HCT116 (cell line): Measurements from ENCODE around the gene DNMT3A. TPM values are rescaled to one million over a fixed set of nuclear protein-coding genes. Genes with fewer than 3 reads are reported as not detected.

ENCODE experiments used
- ATAC-seq: fragments of 200-7000 bp; cut with Tn5 transposase; 2 replicates; pipeline ENCODE4 v1.9.1; 2020; ENCODE audit warnings: mild to moderate bottlenecking, moderate library complexity
- BruUV-seq: library from RNA; stranded (reverse); fragments of 400-500 nt; replicated peaks from 2 replicates; lab custom pipeline; 2021; lab: Mats Ljungman, UMichigan
- CTCF ChIA-PET: fragments of 300-600 bp; sonication (Branson Sonifier 250); formaldehyde crosslinking; loops from one replicate; lab custom pipeline; 2021; ENCODE audit warnings: antibody characterized with exemption; lab: Charles Lee
- POLR2A ChIA-PET: fragments of 300-600, 350-600 bp; sonication (Branson Sonifier 250); formaldehyde crosslinking; loops from one replicate; lab custom pipeline; 2021; ENCODE audit warnings: antibody characterized with exemption; lab: Charles Lee
- RAD21 ChIA-PET, 2 experiments: fragments of 300-600 bp; sonication (Branson Sonifier 250); formaldehyde crosslinking; loops; one replicate each; lab custom pipeline; 2023; ENCODE audit warnings: low total read pairs in 2 of 2; ENCODE audit not compliant: uncharacterized antibody in 2 of 2, unreplicated experiment in 2 of 2, low non-redundant PET in 1 of 2; lab: Charles Lee
- DNase-seq: peaks from one replicate; pipeline ENCODE4 v3.0.0-alpha.2; 2010; ENCODE audit warnings: low read depth, low spot score
- H2AFZ ChIP-seq: fragments of 200-600 bp; shearing (Covaris generic), sonication (generic); 2 replicates; pipeline ENCODE4 v1.6.1; 2017; ENCODE audit warnings: low read depth, mixed run types, mixed read lengths, antibody characterized with exemption, low read length; ENCODE audit not compliant: poor library complexity, severe bottlenecking
- H3K27ac ChIP-seq: 2 replicates; pipeline ENCODE4 v1.5.1; 2012; ENCODE audit warnings: low read depth, low read length
- H3K27me3 ChIP-seq: fragments of 200-600 bp; sonication (generic); 2 replicates; pipeline ENCODE4 v1.6.1; 2016; ENCODE audit warnings: mixed run types, low read length, mixed read lengths; ENCODE audit not compliant: insufficient read depth
- H3K36me3 ChIP-seq, 2 experiments: fragments of 200-500 bp in 1 of 2; fragments of 200-600 bp in 1 of 2; sonication (Bioruptor generic) in 1 of 2; sonication (generic) in 1 of 2; 2 replicates each; pipeline versions ENCODE4 v1.5.1 to v1.6.1; 2014 to 2016; ENCODE audit warnings: low read length in 2 of 2, inconsistent platforms in 1 of 2, mixed read lengths in 1 of 2, mixed run types in 1 of 2; ENCODE audit not compliant: insufficient read depth in 2 of 2, control insufficient read depth in 1 of 2
- H3K4me1 ChIP-seq, 2 experiments: fragments of 200-600 bp in 1 of 2; sonication (generic) in 1 of 2; 2 replicates each; pipeline versions ENCODE4 v1.5.1 to v1.6.1; 2012 to 2017; ENCODE audit warnings: low read length in 2 of 2, inconsistent platforms in 1 of 2, mild to moderate bottlenecking in 1 of 2, mixed read lengths in 1 of 2, mixed run types in 1 of 2, moderate library complexity in 1 of 2; ENCODE audit not compliant: insufficient read depth in 2 of 2, control insufficient read depth in 1 of 2
- H3K4me2 ChIP-seq: fragments of 200-600 bp; sonication (generic); 2 replicates; pipeline ENCODE4 v1.6.1; 2017; ENCODE audit warnings: mixed run types, low read length, mixed read lengths
- H3K4me3 ChIP-seq, 2 experiments: fragments of 200-600 bp in 1 of 2; sonication (generic) in 1 of 2; replicated peaks in 1 of 2; 2 replicates each; pipeline ENCODE4 v1.5.1; 2011 to 2016; ENCODE audit warnings: low read length in 2 of 2, control low read depth in 1 of 2, low read depth in 1 of 2, mild to moderate bottlenecking in 1 of 2, mixed read lengths in 1 of 2, mixed run types in 1 of 2
- H3K79me2 ChIP-seq: fragments of 200-600 bp; sonication (generic); 2 replicates; pipeline ENCODE4 v1.6.1; 2017; ENCODE audit warnings: mild to moderate bottlenecking, mixed run types, low read length, moderate library complexity, mixed read lengths; ENCODE audit not compliant: insufficient read depth
- H3K9ac ChIP-seq: fragments of 200-600 bp; sonication (generic); 2 replicates; pipeline ENCODE4 v1.6.1; 2016; ENCODE audit warnings: low read length, mixed read lengths
- H3K9me2 ChIP-seq: fragments of 200-600 bp; sonication (generic), shearing (Covaris generic); 2 replicates; pipeline ENCODE4 v1.6.1; 2017; ENCODE audit warnings: mixed run types, mild to moderate bottlenecking, moderate library complexity; ENCODE audit not compliant: insufficient read depth
- H3K9me3 ChIP-seq, 2 experiments: fragments of 200-500 bp in 1 of 2; fragments of 200-600 bp in 1 of 2; sonication (Bioruptor generic) in 1 of 2; sonication (generic) in 1 of 2; 2 replicates each; pipeline ENCODE4 v1.6.1; 2014 to 2017; ENCODE audit warnings: low read length in 2 of 2, mixed read lengths in 2 of 2, inconsistent platforms in 1 of 2, low read depth in 1 of 2, mild to moderate bottlenecking in 1 of 2, mixed run types in 1 of 2, moderate library complexity in 1 of 2; ENCODE audit not compliant: control insufficient read depth in 1 of 2, insufficient read depth in 1 of 2
- H4K20me1 ChIP-seq: fragments of 200-600 bp; sonication (generic), shearing (Covaris generic); 2 replicates; pipeline ENCODE4 v1.6.1; 2017; ENCODE audit warnings: mixed run types, mild to moderate bottlenecking, moderate library complexity; ENCODE audit not compliant: insufficient read depth
- ATF3 ChIP-seq: IDR thresholded peaks from 2 replicates; pipeline ENCODE4 v1.6.1; 2012
- ZFX ChIP-seq: fragments of 450-650 bp; IDR thresholded peaks from 2 replicates; pipeline ENCODE4 v1.6.1; 2017
- intact Hi-C: fragments of 100-400 bp; cut with micrococcal nuclease; formaldehyde crosslinking; loops from 2 replicates; pipeline ENCODE4 v1.10.0; 2022
- total RNA-seq: library from RNA; stranded (reverse); gene quantifications from one replicate; pipeline ENCODE4 v1.2.1, GENCODE V29; 2021; ENCODE audit not compliant: unreplicated experiment
- TF ChIP-seq, protein P1 (sequence below): IDR thresholded peaks from 2 replicates; pipeline ENCODE4 v1.6.1; 2012

Gene DNMT3A
- total RNA-seq, 1 experiment from 2014 or later, result 14.3 TPM

DNA sequence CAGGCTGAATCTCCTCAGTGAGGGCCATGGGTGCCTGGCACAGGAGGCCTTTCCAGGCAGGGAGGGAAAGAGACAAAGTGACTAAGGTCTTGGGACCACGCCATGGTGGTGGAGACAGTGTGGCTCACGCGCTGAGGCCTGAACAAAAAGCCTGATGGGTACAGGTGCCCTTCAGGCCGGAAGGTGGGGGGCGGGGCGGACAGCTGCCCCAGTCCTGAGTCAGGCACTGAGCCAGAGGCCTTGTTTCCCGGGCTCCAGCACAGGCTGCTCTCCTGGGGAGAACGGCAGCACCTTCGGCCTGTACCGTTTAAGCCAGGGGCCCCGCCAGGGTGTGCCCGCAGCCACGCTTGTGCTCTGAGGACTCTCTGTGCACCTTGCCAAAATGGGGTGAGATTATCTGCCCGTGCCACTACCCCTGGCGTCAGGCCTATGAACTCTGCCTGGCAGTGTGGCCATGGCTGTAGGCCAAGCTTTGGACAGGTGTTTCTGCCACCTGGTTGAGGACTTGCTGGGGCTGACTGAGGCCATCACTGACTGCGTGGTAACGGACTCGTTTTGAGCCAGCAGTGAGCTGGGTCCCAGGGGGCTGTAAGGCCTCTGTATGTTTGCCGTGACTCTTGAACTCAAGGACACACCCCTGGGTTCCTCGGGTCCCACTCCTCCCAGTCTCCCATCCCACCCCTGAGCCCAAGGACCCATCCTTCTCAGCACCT lies 31.7 kb upstream of the DNMT3A start:
- Histone ChIP-seq H2AFZ (no peak overlapping the region), H3K9ac (no peak overlapping the region), H3K79me2 (no peaks in the 10 kb centered on the region), H3K4me2 (no peak overlapping the region), H4K20me1 (no peaks in the 10 kb centered on the region), H3K27ac (no peak overlapping the region), H3K9me3 (no peaks in the 10 kb centered on the region), H3K4me1 (peaks cover 12 to 15% of the 10 kb centered on the region in 2 experiments), H3K4me3 (no peak overlapping the region), H3K27me3 (no peaks in the 10 kb centered on the region)
- DNase-seq (no peak), ATAC-seq (no peak)
- intact Hi-C loops, result no loop called here
- CTCF ChIA-PET, result interaction anchor here (8.0 kb wide), 1 partner anchor 12 kb away, joined by 54 read pairs; no protein-coding TSS in a partner anchor
- RAD21 ChIA-PET, result no interaction called here
- BruUV-seq, result no TSS peak
- peak; percentile 8; the same call in 1 of the 2 replicates for TF ChIP-seq ZFX
- TF ChIP-seq, protein P1, sequence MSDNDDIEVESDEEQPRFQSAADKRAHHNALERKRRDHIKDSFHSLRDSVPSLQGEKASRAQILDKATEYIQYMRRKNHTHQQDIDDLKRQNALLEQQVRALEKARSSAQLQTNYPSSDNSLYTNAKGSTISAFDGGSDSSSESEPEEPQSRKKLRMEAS, result no peak
- TF ChIP-seq ATF3, result no peak
- TF ChIP-seq, all 23 proteins: peak for 1
- POLR2A ChIA-PET, result no interaction called here
- Histone ChIP-seq H3K36me3 (no peaks in the 10 kb centered on the region), H3K9me2 (no peaks in the 10 kb centered on the region)

GRCh38 chr2:25372405-25373268 lies 30.9 kb upstream of the DNMT3A start:
- no peaks in the 10 kb centered on the region for H3K9me2 ChIP-seq
- H3K4me1 ChIP-seq, result peaks cover 11 to 13% of the 10 kb centered on the region in 2 experiments
- ATAC-seq (no peak), DNase-seq (no peak)
- no peak overlapping the region for H2AFZ ChIP-seq
- H3K4me3 ChIP-seq, result no peak overlapping the region
- no TSS peak for BruUV-seq
- intact Hi-C loops, result no loop called here
- ChIA-PET POLR2A (interaction anchor here (1.0 kb wide), 1 partner anchor 10 kb away, joined by 4 read pairs; no protein-coding TSS in a partner anchor), RAD21 (no interaction called here), CTCF (interaction anchor here (8.0 kb wide), 1 partner anchor 11 kb away, joined by 54 read pairs; no protein-coding TSS in a partner anchor)
- no peaks in the 10 kb centered on the region for H3K79me2 ChIP-seq
- H3K27ac ChIP-seq, result no peak overlapping the region
- no peaks in the 10 kb centered on the region for H3K27me3 ChIP-seq
- H4K20me1 ChIP-seq, result no peaks in the 10 kb centered on the region
- no peaks in the 10 kb centered on the region for H3K36me3 ChIP-seq
- H3K9me3 ChIP-seq, result no peaks in the 10 kb centered on the region
- H3K9ac ChIP-seq, result no peak overlapping the region
- H3K4me2 ChIP-seq, result no peak overlapping the region
- TF ChIP-seq ATF3, result no peak
